IMR-90 (cell line): ENCODE results near the gene TMED6. TPM values are rescaled to one million over a fixed set of nuclear protein-coding genes. Genes with fewer than 3 reads are reported as not detected.

Source experiments
- ATAC-seq: fragments of 200-7000 bp; cut with Tn5 transposase; 2 replicates; pipeline ENCODE4 v1.9.1; 2020; ENCODE audit warnings: low read depth, mild to moderate bottlenecking, moderate library complexity
- BruUV-seq: library from RNA; stranded (reverse); fragments of 400-500 nt; replicated peaks from 2 replicates; lab custom pipeline; 2021; lab: Mats Ljungman, UMichigan
- CTCF ChIA-PET: fragments of 300-600 bp; formaldehyde crosslinking; extraction: SDS; loops from one replicate; lab custom pipeline; 2021; ENCODE audit warnings: antibody characterized with exemption; lab: Yijun Ruan, JAX
- POLR2A ChIA-PET: fragments of 300-600 bp; sonication (Branson Sonifier 250); formaldehyde crosslinking; loops from one replicate; lab custom pipeline; 2022; ENCODE audit warnings: antibody characterized with exemption; ENCODE audit not compliant: unreplicated experiment; lab: Charles Lee
- DNase-seq: peaks from one replicate; pipeline ENCODE4 v3.0.0; 2013
- H2AFZ ChIP-seq: replicated peaks from 2 replicates; pipeline ENCODE3; 2013; ENCODE audit warnings: low read length, mild to moderate bottlenecking; ENCODE audit not compliant: poor library complexity
- H2AK5ac ChIP-seq: 2 replicates; pipeline ENCODE4 v1.6.1; 2013; ENCODE audit warnings: low read depth, low read length, inconsistent platforms
- H2AK9ac ChIP-seq: replicated peaks from 2 replicates; pipeline ENCODE3; 2013; ENCODE audit warnings: mild to moderate bottlenecking, low read depth, low read length, moderate library complexity; ENCODE audit not compliant: poor library complexity
- H2BK120ac ChIP-seq: 2 replicates; pipeline ENCODE4 v1.6.1; 2013; ENCODE audit warnings: low read depth, low read length, inconsistent platforms
- H2BK15ac ChIP-seq: 3 replicates; pipeline ENCODE4 v1.6.1; 2013; ENCODE audit warnings: low read depth, low read length, inconsistent platforms
- H2BK20ac ChIP-seq: 2 replicates; pipeline ENCODE4 v1.6.1; 2013; ENCODE audit warnings: low read depth, mild to moderate bottlenecking, inconsistent platforms, low read length, moderate library complexity
- H2BK5ac ChIP-seq: 2 replicates; pipeline ENCODE4 v1.6.1; 2013; ENCODE audit warnings: mild to moderate bottlenecking, low read depth, low read length, inconsistent platforms; ENCODE audit not compliant: poor library complexity, severe bottlenecking
- H3K14ac ChIP-seq: replicated peaks from 2 replicates; pipeline ENCODE4 v1.6.1; 2013; ENCODE audit warnings: low read depth, low read length, inconsistent platforms
- H3K18ac ChIP-seq: 2 replicates; pipeline ENCODE4 v1.6.1; 2013; ENCODE audit warnings: low read depth, low read length, control low read depth
- H3K23ac ChIP-seq: 2 replicates; pipeline ENCODE4 v1.6.1; 2013; ENCODE audit warnings: low read depth, low read length, inconsistent platforms
- H3K27ac ChIP-seq: 2 replicates; pipeline ENCODE4 v1.5.1; 2013; ENCODE audit warnings: mild to moderate bottlenecking, control low read depth, low read length; ENCODE audit not compliant: insufficient read depth
- H3K27me3 ChIP-seq: 2 replicates; pipeline ENCODE4 v1.6.1; 2013; ENCODE audit warnings: low read length; ENCODE audit not compliant: control insufficient read depth, insufficient read depth
- H3K36me3 ChIP-seq: 2 replicates; pipeline ENCODE4 v1.6.1; 2013; ENCODE audit warnings: low read length, mixed read lengths; ENCODE audit not compliant: control insufficient read depth, insufficient read depth
- H3K4ac ChIP-seq: 2 replicates; pipeline ENCODE4 v1.6.1; 2013; ENCODE audit warnings: low read depth, low read length, inconsistent platforms
- H3K4me1 ChIP-seq: 2 replicates; pipeline ENCODE4 v1.6.1; 2013; ENCODE audit warnings: low read length, mixed read lengths; ENCODE audit not compliant: control insufficient read depth, insufficient read depth
- H3K4me2 ChIP-seq: 2 replicates; pipeline ENCODE4 v1.6.1; 2013; ENCODE audit warnings: low read depth, mild to moderate bottlenecking, control low read depth, low read length, moderate library complexity
- H3K4me3 ChIP-seq: 2 replicates; pipeline ENCODE4 v1.5.1; 2013; ENCODE audit warnings: low read depth, mild to moderate bottlenecking, control low read depth, low read length, moderate library complexity; ENCODE audit not compliant: insufficient read depth
- H3K56ac ChIP-seq: 2 replicates; pipeline ENCODE4 v1.6.1; 2013; ENCODE audit warnings: low read length, inconsistent platforms; ENCODE audit not compliant: insufficient read depth; ENCODE audit errors: extremely low read depth
- H3K79me1 ChIP-seq, 2 experiments: 2 replicates each; pipeline ENCODE4 v1.6.1; 2013; ENCODE audit warnings: low read length in 2 of 2, inconsistent platforms in 1 of 2, low read depth in 1 of 2
- H3K9ac ChIP-seq: 2 replicates; pipeline ENCODE4 v1.6.1; 2013; ENCODE audit warnings: low read depth, low read length, control low read depth
- H3K9me1 ChIP-seq: 2 replicates; pipeline ENCODE4 v1.6.1; 2013; ENCODE audit warnings: low read length, inconsistent platforms; ENCODE audit not compliant: insufficient read depth
- H3K9me3 ChIP-seq: 2 replicates; pipeline ENCODE4 v1.6.1; 2013; ENCODE audit warnings: low read length; ENCODE audit not compliant: control insufficient read depth, insufficient read depth
- H4K20me1 ChIP-seq: 2 replicates; pipeline ENCODE4 v1.6.1; 2013; ENCODE audit warnings: low read length, inconsistent platforms; ENCODE audit not compliant: insufficient read depth
- H4K5ac ChIP-seq: 2 replicates; pipeline ENCODE4 v1.6.1; 2013; ENCODE audit warnings: mild to moderate bottlenecking, low read depth, low read length, control low read depth
- H4K8ac ChIP-seq, 2 experiments: 2 replicates each; pipeline ENCODE4 v1.6.1; 2013; ENCODE audit warnings: low read depth in 2 of 2, low read length in 2 of 2, control low read depth in 1 of 2, inconsistent platforms in 1 of 2
- H4K91ac ChIP-seq: 2 replicates; pipeline ENCODE4 v1.6.1; 2013; ENCODE audit warnings: low read depth, low read length, inconsistent platforms; ENCODE audit not compliant: insufficient read depth
- CEBPB ChIP-seq: IDR thresholded peaks from 2 replicates; pipeline ENCODE4 v1.6.1; 2012; ENCODE audit warnings: low read depth, low read length, improper control_type of control experiment
- RFX5 ChIP-seq: IDR thresholded peaks from 2 replicates; pipeline ENCODE4 v1.8.0; 2012; ENCODE audit warnings: low read depth, mild to moderate bottlenecking, low read length, moderate library complexity
- WGBS, 2 experiments: methylation state at CpG; one replicate each; pipeline versions ENCODE4 v1.1.5 to v1.1.7; 2013; ENCODE audit warnings: missing lambda C conversion rate in 2 of 2; ENCODE audit not compliant: insufficient read length in 1 of 2; ENCODE audit errors: extremely low coverage in 2 of 2; 5-methylcytosine and 5-hydroxymethylcytosine counted together
- dilution Hi-C: fragments of 300-500 bp; cut with HindIII; formaldehyde crosslinking; loops from one replicate; pipeline ENCODE4 v1.14.3; 2018; ENCODE audit warnings: low sequenced_read_pairs; ENCODE audit not compliant: unreplicated experiment
- in situ Hi-C: fragments of 300-500 bp; cut with MboI; formaldehyde crosslinking; loops from 3 replicates; pipeline ENCODE4 v1.14.3; 2019; ENCODE audit warnings: low sequenced_read_pairs, inconsistent platforms, mixed read lengths
- intact Hi-C: fragments of 100-400 bp; cut with micrococcal nuclease; formaldehyde crosslinking; loops from 2 replicates; pipeline ENCODE4 v1.10.0; 2022
- polyA plus RNA-seq, 3 experiments: library from polyadenylated mRNA; depleted of rRNA; stranded (reverse); fragments of >200 nt; gene quantifications; 2 replicates each; pipeline ENCODE4 v1.2.3, GENCODE V29; 2012; ENCODE audit warnings: low replicate concordance in 1 of 3
- total RNA-seq: library from RNA; depleted of rRNA; stranded (reverse); fragments of >200 nt; gene quantifications from 2 replicates; pipeline ENCODE4 v1.2.3, GENCODE V29; 2012

The TMED6 gene
- total and polyA plus RNA-seq, 2 of the 4 experiments (the other 2 are of a cell fraction) = 0.10 TPM; not detected in 1

DNA sequence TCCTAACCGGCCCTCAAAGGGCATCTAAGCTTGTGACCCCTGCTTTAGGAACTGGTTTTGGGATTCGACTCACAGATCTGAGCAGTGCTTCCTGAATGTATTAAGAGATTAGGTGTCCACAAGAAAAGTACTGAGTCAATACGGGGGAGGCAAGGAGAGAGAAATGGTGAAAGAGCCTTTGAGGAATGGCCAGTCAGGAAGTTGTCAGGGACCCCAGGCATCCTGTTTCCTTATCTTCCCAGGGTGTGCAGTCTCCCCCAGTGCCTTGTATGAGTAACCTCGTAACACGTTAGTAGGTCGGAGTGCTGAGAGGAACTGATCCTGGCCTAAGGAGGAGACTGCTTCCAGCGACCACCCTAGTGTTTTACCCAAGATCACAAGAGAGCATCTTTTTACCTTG is 16.4 kb upstream of the TMED6 start:
- ATAC-seq = no peak; the same call in none of the 2 replicates
- H4K5ac ChIP-seq = no peak overlapping the region

More for the DNA sequence above, 16.4 kb upstream of the TMED6 start:
- no peak overlapping the region for H3K23ac ChIP-seq
- H2AFZ ChIP-seq = no peak overlapping the region
- in situ Hi-C loops (no loop called here), intact Hi-C loops (no loop called here), dilution Hi-C loops (no loop called here)
- H4K8ac ChIP-seq = no peak overlapping the region
- no peaks in the 10 kb centered on the region; the same call in 1 of the 2 replicates for H3K4me1 ChIP-seq
- WGBS, 2 experiments = no CpG with 5 or more reads among the region's 7 CpGs
- H2AK9ac ChIP-seq = no peak overlapping the region
- no peak overlapping the region for H4K91ac ChIP-seq
- H4K20me1 ChIP-seq = no peaks in the 10 kb centered on the region
- H3K36me3 ChIP-seq = peaks cover 48% of the 10 kb centered on the region
- no peak overlapping the region for H3K4me3 ChIP-seq
- POLR2A ChIA-PET = no interaction called here
- H3K27ac ChIP-seq = no peak overlapping the region
- no peaks in the 10 kb centered on the region for H3K27me3 ChIP-seq
- H2BK20ac ChIP-seq = no peak overlapping the region
- no peak overlapping the region for H3K14ac ChIP-seq
- H3K79me1 ChIP-seq = peaks cover 36 to 51% of the 10 kb centered on the region in 2 experiments
- peak; percentile 71 for DNase-seq
- H2BK15ac ChIP-seq = no peak overlapping the region
- no peak overlapping the region for H3K56ac ChIP-seq
- H3K9me3 ChIP-seq = no peaks in the 10 kb centered on the region
- peak; percentile 42; the same call in 1 of the 2 replicates for TF ChIP-seq CEBPB
- TF ChIP-seq RFX5 = no peak
- no peak overlapping the region for H2BK120ac ChIP-seq
- no peak overlapping the region for H2AK5ac ChIP-seq
- H2BK5ac ChIP-seq = peak overlapping the region; percentile 35
- H3K4ac ChIP-seq = no peak overlapping the region
- H3K4me2 ChIP-seq = no peak overlapping the region
- CTCF ChIA-PET = no interaction called here
- H3K9me1 ChIP-seq = peaks cover 11% of the 10 kb centered on the region; the same call in 1 of the 2 replicates
- no peak overlapping the region for H3K18ac ChIP-seq
- no TSS peak for BruUV-seq
- H3K9ac ChIP-seq = no peak overlapping the region
